Activated CD4-positive, alpha-beta T cell treated with anti-CD3 and anti-CD28 coated beads, Interleukin-2, amount 50 U/mL, for 48 hours (primary cell): Measurements from ENCODE around the gene SLC25A41.

ENCODE experiments used
- DNase-seq, 2 experiments: peaks; one replicate each; pipeline ENCODE4 v3.0.0-alpha.2; 2020

The SLC25A41 gene

GRCh38 chr19:6425732-6426620 lies 7.6 kb downstream of the SLC25A41 start:
- peak in 1 of 2 experiments; percentile 23 for DNase-seq

- peak; percentile 99 for DNase-seq
These were observed 8.4 kb downstream of the SLC25A41 start for GRCh38 chr19:6424939-6425731.

- peak in 1 of 2 experiments; percentile 20 for DNase-seq
These were observed 9.2 kb downstream of the SLC25A41 start, which contains the start of gene KHSRP for GRCh38 chr19:6424195-6424938. KHSRP (minus strand) TSS chr19:6424811; CDS start chr19:6424701, 110 bp downstream.

GRCh38 chr19:6423499-6424194 lies 9.9 kb downstream of the SLC25A41 start:
- peak; percentile 36 to 59 for DNase-seq

GRCh38 chr19:6421075-6422014 lies 12.2 kb downstream of the SLC25A41 start:
- DNase-seq = no peak

- no peak for DNase-seq
These were observed 15.0 kb downstream of the SLC25A41 start for GRCh38 chr19:6418562-6418932.

- DNase-seq = no peak
These were observed 15.6 kb downstream of the SLC25A41 start for GRCh38 chr19:6417713-6418561.

GRCh38 chr19:6416658-6417405 lies 16.7 kb downstream of the SLC25A41 start:
- DNase-seq = no peak

- no peak for DNase-seq
These were observed 17.9 kb downstream of the SLC25A41 start for GRCh38 chr19:6415591-6416190.

GRCh38 chr19:6414793-6415590 lies 18.6 kb downstream of the SLC25A41 start:
- DNase-seq = no peak

GRCh38 chr19:6413721-6414643 lies 19.6 kb downstream of the SLC25A41 start:
- DNase-seq = no peak

- DNase-seq = no peak
These were observed 20.3 kb downstream of the SLC25A41 start for GRCh38 chr19:6413291-6413690.

GRCh38 chr19:6412447-6413091 lies 21.0 kb downstream of the SLC25A41 start:
- peak; percentile 58 to 67 for DNase-seq

GRCh38 chr19:6412061-6412446 lies 21.5 kb downstream of the SLC25A41 start:
- DNase-seq = no peak

GRCh38 chr19:6409346-6409745 lies 24.2 kb downstream of the SLC25A41 start:
- no peak for DNase-seq

GRCh38 chr19:6406401-6406800 lies 27.2 kb downstream of the SLC25A41 start:
- no peak for DNase-seq
